Osteoblast (primary cell): ENCODE data around the gene FNDC3B. TPM values are rescaled to one million over a fixed set of nuclear protein-coding genes. Genes with fewer than 3 reads are reported as not detected.

Experiments
- DNase-seq: peaks from one replicate; pipeline ENCODE4 v3.0.0; 2011; ENCODE audit warnings: low spot score, mixed read lengths; ENCODE audit not compliant: insufficient read length; ENCODE audit errors: missing footprints
- H2AFZ ChIP-seq: 2 replicates; pipeline ENCODE4 v1.6.0; 2011; ENCODE audit warnings: mild to moderate bottlenecking, low read length
- H3K27ac ChIP-seq: 2 replicates; pipeline ENCODE4 v1.5.1; 2011; ENCODE audit warnings: mild to moderate bottlenecking, low read depth, low read length, moderate library complexity
- H3K27me3 ChIP-seq: 2 replicates; pipeline ENCODE4 v1.6.0; 2012; ENCODE audit warnings: mild to moderate bottlenecking, control low read depth, inconsistent platforms, low read length, moderate library complexity; ENCODE audit not compliant: insufficient read depth
- H3K36me3 ChIP-seq: 2 replicates; pipeline ENCODE4 v1.5.1; 2011; ENCODE audit warnings: mild to moderate bottlenecking, low read length, control low read depth, moderate library complexity; ENCODE audit not compliant: insufficient read depth
- H3K4me1 ChIP-seq: 2 replicates; pipeline ENCODE4 v1.5.1; 2011; ENCODE audit warnings: mild to moderate bottlenecking, low read length, control low read depth, moderate library complexity; ENCODE audit not compliant: insufficient read depth
- H3K4me2 ChIP-seq: 2 replicates; pipeline ENCODE4 v1.6.0; 2011; ENCODE audit warnings: mild to moderate bottlenecking, low read length; ENCODE audit not compliant: insufficient read depth
- H3K4me3 ChIP-seq: fragments of 200-600 bp; sonication (generic); 3 replicates; pipeline ENCODE4 v1.5.1; 2012; ENCODE audit warnings: mild to moderate bottlenecking, low read length, inconsistent platforms; ENCODE audit not compliant: insufficient read depth
- H3K79me2 ChIP-seq: 2 replicates; pipeline ENCODE4 v1.6.0; 2012; ENCODE audit warnings: mild to moderate bottlenecking, low read length, control low read depth, inconsistent platforms; ENCODE audit not compliant: insufficient read depth
- H3K9me3 ChIP-seq: 2 replicates; pipeline ENCODE4 v1.5.1; 2011; ENCODE audit warnings: low read depth, low read length, control low read depth
- H4K20me1 ChIP-seq: 2 replicates; pipeline ENCODE4 v1.6.0; 2012; ENCODE audit warnings: mild to moderate bottlenecking, low read length, control low read depth; ENCODE audit not compliant: insufficient read depth
- total RNA-seq: library from RNA; depleted of rRNA; stranded (reverse); fragments of >200 nt; gene quantifications from 2 replicates; pipeline ENCODE4 v1.2.3, GENCODE V29; 2012
- TF ChIP-seq, protein P1 (sequence below): IDR thresholded peaks from 2 replicates; pipeline ENCODE4 v1.5.1; 2011; ENCODE audit warnings: mild to moderate bottlenecking, low read depth, low read length, moderate library complexity; ENCODE audit errors: extremely low read depth

Gene FNDC3B
- total RNA-seq, 1 donor: 179 TPM

DNA sequence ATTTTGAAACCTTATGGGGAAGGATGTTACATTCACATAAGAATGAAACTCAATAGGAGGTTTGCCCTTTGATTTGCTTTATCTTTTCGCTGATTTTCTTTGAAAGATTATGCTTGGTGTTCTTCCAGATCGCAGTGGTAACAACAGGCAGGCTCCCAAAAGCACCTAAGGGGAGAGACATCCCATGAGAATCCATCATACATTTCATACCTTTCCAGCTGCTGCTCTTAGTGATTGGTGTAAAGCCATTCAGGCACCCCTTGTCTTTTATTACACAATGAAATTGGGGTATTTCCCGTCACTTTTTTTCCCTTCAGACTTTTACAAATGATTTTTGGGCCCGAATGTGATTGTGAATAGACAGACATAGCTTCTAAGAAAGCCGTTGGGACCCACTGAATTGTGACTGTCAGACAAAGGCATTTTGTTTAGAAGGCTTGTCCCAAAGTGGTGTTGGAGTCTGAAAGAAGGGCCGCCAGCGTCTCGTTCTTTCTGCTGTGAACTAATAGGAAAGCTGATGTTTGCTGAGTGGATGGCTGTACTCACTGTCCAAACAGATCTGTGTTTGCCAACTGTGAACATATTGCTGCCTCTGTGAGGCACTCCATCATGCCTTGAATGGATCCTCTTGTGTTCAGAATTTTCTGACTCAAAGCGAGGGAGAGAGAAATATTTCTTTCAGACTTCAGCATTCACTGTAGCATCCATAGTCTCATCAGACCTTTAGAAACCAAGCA is 164.3 kb downstream of the FNDC3B start:
- Histone ChIP-seq H3K79me2 (peaks cover 74% of the 10 kb centered on the region), H4K20me1 (peaks cover 15% of the 10 kb centered on the region), H3K4me2 (peak overlapping the region; percentile 69), H3K9me3 (no peaks in the 10 kb centered on the region), H3K36me3 (peaks cover 18% of the 10 kb centered on the region), H3K27me3 (no peaks in the 10 kb centered on the region), H2AFZ (no peak overlapping the region), H3K4me3 (no peak overlapping the region), H3K27ac (peak overlapping the region; percentile 97), H3K4me1 (peaks cover 66% of the 10 kb centered on the region)
- DNase-seq: peak; percentile 47
- TF ChIP-seq, protein P1, sequence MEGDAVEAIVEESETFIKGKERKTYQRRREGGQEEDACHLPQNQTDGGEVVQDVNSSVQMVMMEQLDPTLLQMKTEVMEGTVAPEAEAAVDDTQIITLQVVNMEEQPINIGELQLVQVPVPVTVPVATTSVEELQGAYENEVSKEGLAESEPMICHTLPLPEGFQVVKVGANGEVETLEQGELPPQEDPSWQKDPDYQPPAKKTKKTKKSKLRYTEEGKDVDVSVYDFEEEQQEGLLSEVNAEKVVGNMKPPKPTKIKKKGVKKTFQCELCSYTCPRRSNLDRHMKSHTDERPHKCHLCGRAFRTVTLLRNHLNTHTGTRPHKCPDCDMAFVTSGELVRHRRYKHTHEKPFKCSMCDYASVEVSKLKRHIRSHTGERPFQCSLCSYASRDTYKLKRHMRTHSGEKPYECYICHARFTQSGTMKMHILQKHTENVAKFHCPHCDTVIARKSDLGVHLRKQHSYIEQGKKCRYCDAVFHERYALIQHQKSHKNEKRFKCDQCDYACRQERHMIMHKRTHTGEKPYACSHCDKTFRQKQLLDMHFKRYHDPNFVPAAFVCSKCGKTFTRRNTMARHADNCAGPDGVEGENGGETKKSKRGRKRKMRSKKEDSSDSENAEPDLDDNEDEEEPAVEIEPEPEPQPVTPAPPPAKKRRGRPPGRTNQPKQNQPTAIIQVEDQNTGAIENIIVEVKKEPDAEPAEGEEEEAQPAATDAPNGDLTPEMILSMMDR: no peak

DNA sequence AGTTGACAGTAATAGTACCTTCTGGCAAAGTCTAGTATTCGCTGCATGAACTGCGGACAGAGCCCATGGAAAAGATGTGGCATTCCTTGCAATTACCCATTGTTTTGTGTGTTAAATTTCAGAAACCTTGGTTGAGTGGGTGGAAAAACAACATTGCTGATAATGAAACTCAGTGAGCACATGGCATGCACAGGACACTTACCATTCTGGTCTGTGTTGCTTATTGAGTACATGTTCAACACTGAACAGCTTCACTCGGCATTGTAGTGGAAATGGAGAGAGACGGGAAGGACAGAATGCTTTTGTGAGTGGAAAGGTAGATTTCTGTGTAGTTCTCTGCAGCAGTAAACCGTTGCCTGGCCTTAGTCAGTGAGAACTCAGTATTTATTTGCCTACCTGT is 165.3 kb downstream of the FNDC3B start:
- peaks cover 77% of the 10 kb centered on the region for H3K79me2 ChIP-seq
- H3K27me3 ChIP-seq: no peaks in the 10 kb centered on the region
- H3K4me2 ChIP-seq: no peak overlapping the region
- H2AFZ ChIP-seq: no peak overlapping the region
- peak overlapping the region; percentile 97 for H3K27ac ChIP-seq
- no peak overlapping the region for H3K4me3 ChIP-seq
- TF ChIP-seq, protein P1: no peak
- peaks cover 17% of the 10 kb centered on the region for H3K36me3 ChIP-seq
- H3K4me1 ChIP-seq: peaks cover 73% of the 10 kb centered on the region
- no peaks in the 10 kb centered on the region for H3K9me3 ChIP-seq
- H4K20me1 ChIP-seq: peaks cover 24% of the 10 kb centered on the region
- DNase-seq: no peak

DNA sequence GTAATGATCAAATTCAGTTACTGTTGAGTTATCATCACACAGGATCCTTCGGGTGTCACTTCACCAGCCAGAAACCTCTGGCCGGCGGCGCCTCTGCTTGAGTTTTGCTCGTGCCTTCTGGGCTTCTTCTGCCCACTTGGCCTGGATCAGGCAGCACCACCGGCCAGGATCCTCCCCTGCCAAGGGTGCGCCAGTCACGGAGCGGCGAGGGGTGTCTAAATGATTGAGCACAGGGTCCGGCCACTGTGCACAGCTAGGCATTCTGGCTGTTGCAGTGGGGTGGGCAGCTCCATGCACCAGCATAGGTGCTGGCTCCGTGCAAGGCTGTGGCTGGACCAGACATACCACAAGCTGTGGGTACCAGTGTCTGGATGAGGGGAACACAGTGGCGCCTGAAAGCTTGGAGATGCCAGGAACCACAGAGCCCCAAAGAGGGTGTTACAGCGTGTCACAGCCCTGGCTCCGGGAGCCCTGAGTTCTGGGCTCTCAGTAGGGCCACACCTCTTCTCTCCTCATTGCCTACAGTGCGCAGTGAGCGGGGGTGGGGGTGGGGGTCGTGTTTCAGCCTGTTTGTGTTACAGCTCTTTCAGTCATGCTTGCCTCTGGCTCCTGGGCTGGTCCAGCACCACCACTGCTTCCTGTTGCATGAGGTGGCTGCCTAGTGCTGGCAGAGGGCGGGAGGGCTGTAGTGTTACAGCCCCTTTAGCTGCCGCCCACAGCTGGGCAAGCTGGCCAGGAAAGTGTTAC is 169.4 kb downstream of the FNDC3B start:
- Histone ChIP-seq H3K4me2 (peak overlapping the region; percentile 22), H3K9me3 (no peaks in the 10 kb centered on the region), H3K27ac (peak overlapping the region; percentile 78), H4K20me1 (peaks cover 35% of the 10 kb centered on the region), H3K4me3 (no peak overlapping the region), H3K27me3 (no peaks in the 10 kb centered on the region), H2AFZ (no peak overlapping the region), H3K79me2 (peaks cover 89% of the 10 kb centered on the region), H3K36me3 (peaks cover 13% of the 10 kb centered on the region), H3K4me1 (peaks cover 65% of the 10 kb centered on the region)
- peak; percentile 60 for DNase-seq
- TF ChIP-seq, protein P1: no peak
